ENCODE data around the gene AREL1.

Gene AREL1

GRCh38 chr14:74660863-74661262, 52.0 kb downstream of the AREL1 start:
- Histone ChIP-seq H3K4me1 (ENCODE audit: insufficient read depth, insufficient read length) (no peaks in the 10 kb centered on the region), H3K36me3 (ENCODE audit: insufficient read depth, insufficient read length, low read length) (peaks cover 79% of the 10 kb centered on the region), H3K9me3 (ENCODE audit: insufficient read depth, low read length) (no peaks in the 10 kb centered on the region), H3K4me3 (ENCODE audit: insufficient read length, low read depth) (no peak overlapping the region), H3K9ac (ENCODE audit: insufficient read length, low read depth) (no peak overlapping the region), H3K27me3 (ENCODE audit: insufficient read depth, insufficient read length) (no peaks in the 10 kb centered on the region)
- TF ChIP-seq YY1 (IDR thresholded peaks at IDR 0.05; ENCODE audit: insufficient read depth, insufficient read length) (no peak), SUZ12 (IDR thresholded peaks at IDR 0.05; ENCODE audit: extremely low read depth, insufficient read depth, insufficient read length) (no peak), ZNF274 (IDR thresholded peaks at IDR 0.05; ENCODE audit: low read depth, low read length) (no peak)
- DNase-seq (ENCODE audit: low read depth, low spot score): no peak

GRCh38 chr14:74660167-74660566, 52.7 kb downstream of the AREL1 start:
- Histone ChIP-seq H3K36me3 (ENCODE audit: insufficient read depth, insufficient read length, low read length) (peaks cover 75% of the 10 kb centered on the region), H3K4me3 (ENCODE audit: insufficient read length, low read depth) (no peak overlapping the region), H3K9me3 (ENCODE audit: insufficient read depth, low read length) (no peaks in the 10 kb centered on the region), H3K27me3 (ENCODE audit: insufficient read depth, insufficient read length) (no peaks in the 10 kb centered on the region), H3K4me1 (ENCODE audit: insufficient read depth, insufficient read length) (no peaks in the 10 kb centered on the region), H3K9ac (ENCODE audit: insufficient read length, low read depth) (no peak overlapping the region)
- TF ChIP-seq SUZ12 (IDR thresholded peaks at IDR 0.05; ENCODE audit: extremely low read depth, insufficient read depth, insufficient read length) (no peak), ZNF274 (IDR thresholded peaks at IDR 0.05; ENCODE audit: low read depth, low read length) (no peak), YY1 (IDR thresholded peaks at IDR 0.05; ENCODE audit: insufficient read depth, insufficient read length) (no peak)
- no peak for DNase-seq (ENCODE audit: low read depth, low spot score)

- H3K27me3 ChIP-seq (ENCODE audit: insufficient read depth, insufficient read length): no peaks in the 10 kb centered on the region
- H3K4me3 ChIP-seq (ENCODE audit: insufficient read length, low read depth): no peak overlapping the region
- no peak overlapping the region for H3K9ac ChIP-seq (ENCODE audit: insufficient read length, low read depth)
- H3K9me3 ChIP-seq (ENCODE audit: insufficient read depth, low read length): no peaks in the 10 kb centered on the region
- no peak for DNase-seq (ENCODE audit: low read depth, low spot score)
- no peak for TF ChIP-seq ZNF274 (IDR thresholded peaks at IDR 0.05; ENCODE audit: low read depth, low read length)
- no peak for TF ChIP-seq YY1 (IDR thresholded peaks at IDR 0.05; ENCODE audit: insufficient read depth, insufficient read length)
- no peak for TF ChIP-seq SUZ12 (IDR thresholded peaks at IDR 0.05; ENCODE audit: extremely low read depth, insufficient read depth, insufficient read length)
- peaks cover 64% of the 10 kb centered on the region for H3K36me3 ChIP-seq (ENCODE audit: insufficient read depth, insufficient read length, low read length)
- no peaks in the 10 kb centered on the region for H3K4me1 ChIP-seq (ENCODE audit: insufficient read depth, insufficient read length)
Measured at GRCh38 chr14:74658535-74659131, 54.2 kb downstream of the AREL1 start.

- no peak for DNase-seq (ENCODE audit: low read depth, low spot score)
- no peak overlapping the region for H3K9ac ChIP-seq (ENCODE audit: insufficient read length, low read depth)
- H3K9me3 ChIP-seq (ENCODE audit: insufficient read depth, low read length): no peaks in the 10 kb centered on the region
- peaks cover 5% of the 10 kb centered on the region for H3K4me1 ChIP-seq (ENCODE audit: insufficient read depth, insufficient read length)
- TF ChIP-seq YY1 (IDR thresholded peaks at IDR 0.05; ENCODE audit: insufficient read depth, insufficient read length): no peak
- TF ChIP-seq ZNF274 (IDR thresholded peaks at IDR 0.05; ENCODE audit: low read depth, low read length): no peak
- TF ChIP-seq SUZ12 (IDR thresholded peaks at IDR 0.05; ENCODE audit: extremely low read depth, insufficient read depth, insufficient read length): no peak
- H3K27me3 ChIP-seq (ENCODE audit: insufficient read depth, insufficient read length): no peaks in the 10 kb centered on the region
- H3K36me3 ChIP-seq (ENCODE audit: insufficient read depth, insufficient read length, low read length): peaks cover 58% of the 10 kb centered on the region
- no peak overlapping the region for H3K4me3 ChIP-seq (ENCODE audit: insufficient read length, low read depth)
Measured at GRCh38 chr14:74656964-74657363, 55.9 kb downstream of the AREL1 start.

GRCh38 chr14:74655599-74656395, 57.1 kb downstream of the AREL1 start:
- no peak for DNase-seq (ENCODE audit: low read depth, low spot score)
- H3K27me3 ChIP-seq (ENCODE audit: insufficient read depth, insufficient read length): no peaks in the 10 kb centered on the region
- H3K4me3 ChIP-seq (ENCODE audit: insufficient read length, low read depth): no peak overlapping the region
- TF ChIP-seq SUZ12 (IDR thresholded peaks at IDR 0.05; ENCODE audit: extremely low read depth, insufficient read depth, insufficient read length) (no peak), YY1 (IDR thresholded peaks at IDR 0.05; ENCODE audit: insufficient read depth, insufficient read length) (no peak), ZNF274 (IDR thresholded peaks at IDR 0.05; ENCODE audit: low read depth, low read length) (no peak)
- H3K4me1 ChIP-seq (ENCODE audit: insufficient read depth, insufficient read length): peaks cover 5% of the 10 kb centered on the region
- H3K36me3 ChIP-seq (ENCODE audit: insufficient read depth, insufficient read length, low read length): peaks cover 47% of the 10 kb centered on the region
- H3K9me3 ChIP-seq (ENCODE audit: insufficient read depth, low read length): no peaks in the 10 kb centered on the region
- no peak overlapping the region for H3K9ac ChIP-seq (ENCODE audit: insufficient read length, low read depth)

- no peaks in the 10 kb centered on the region for H3K27me3 ChIP-seq (ENCODE audit: insufficient read depth, insufficient read length)
- H3K4me1 ChIP-seq (ENCODE audit: insufficient read depth, insufficient read length): peaks cover 5% of the 10 kb centered on the region
- TF ChIP-seq ZNF274 (IDR thresholded peaks at IDR 0.05; ENCODE audit: low read depth, low read length) (no peak), SUZ12 (IDR thresholded peaks at IDR 0.05; ENCODE audit: extremely low read depth, insufficient read depth, insufficient read length) (no peak), YY1 (IDR thresholded peaks at IDR 0.05; ENCODE audit: insufficient read depth, insufficient read length) (no peak)
- H3K36me3 ChIP-seq (ENCODE audit: insufficient read depth, insufficient read length, low read length): peaks cover 38% of the 10 kb centered on the region
- H3K9me3 ChIP-seq (ENCODE audit: insufficient read depth, low read length): no peaks in the 10 kb centered on the region
- DNase-seq (ENCODE audit: low read depth, low spot score): no peak
- no peak overlapping the region for H3K4me3 ChIP-seq (ENCODE audit: insufficient read length, low read depth)
- no peak overlapping the region for H3K9ac ChIP-seq (ENCODE audit: insufficient read length, low read depth)
Measured at GRCh38 chr14:74654931-74655330, 57.9 kb downstream of the AREL1 start.

GRCh38 chr14:74653386-74654138, 59.3 kb downstream of the AREL1 start:
- Histone ChIP-seq H3K4me3 (ENCODE audit: insufficient read length, low read depth) (no peak overlapping the region), H3K36me3 (ENCODE audit: insufficient read depth, insufficient read length, low read length) (peaks cover 33% of the 10 kb centered on the region), H3K9me3 (ENCODE audit: insufficient read depth, low read length) (no peaks in the 10 kb centered on the region), H3K27me3 (ENCODE audit: insufficient read depth, insufficient read length) (no peaks in the 10 kb centered on the region), H3K9ac (ENCODE audit: insufficient read length, low read depth) (no peak overlapping the region), H3K4me1 (ENCODE audit: insufficient read depth, insufficient read length) (peaks cover 7% of the 10 kb centered on the region)
- TF ChIP-seq YY1 (IDR thresholded peaks at IDR 0.05; ENCODE audit: insufficient read depth, insufficient read length): no peak
- TF ChIP-seq ZNF274 (IDR thresholded peaks at IDR 0.05; ENCODE audit: low read depth, low read length): no peak
- no peak for TF ChIP-seq SUZ12 (IDR thresholded peaks at IDR 0.05; ENCODE audit: extremely low read depth, insufficient read depth, insufficient read length)
- no peak for DNase-seq (ENCODE audit: low read depth, low spot score)
